HG03378 (cell line): ENCODE measurements around the gene UBE2QL1.

Experiments
- ATAC-seq: cut with Tn5 transposase; IDR thresholded peaks from one replicate; pipeline ENCODE4 v1.9.1; 2021; ENCODE audit warnings: mild to moderate bottlenecking, moderate library complexity; ENCODE audit not compliant: unreplicated experiment

Gene UBE2QL1

GRCh38 chr5:6473284-6473683 lies 24.6 kb downstream of the UBE2QL1 start:
- no peak for ATAC-seq

GRCh38 chr5:6475626-6476312 lies 27.1 kb downstream of the UBE2QL1 start:
- no peak for ATAC-seq

- ATAC-seq: no peak
These were observed 27.6 kb downstream of the UBE2QL1 start for GRCh38 chr5:6476313-6476661.

GRCh38 chr5:6478793-6479192 lies 30.1 kb downstream of the UBE2QL1 start:
- no peak for ATAC-seq

GRCh38 chr5:6480133-6481051 lies 31.7 kb downstream of the UBE2QL1 start:
- peak; percentile 49 for ATAC-seq

GRCh38 chr5:6482735-6483134 lies 34.1 kb downstream of the UBE2QL1 start:
- no peak for ATAC-seq

- ATAC-seq: peak; percentile 91
These were observed 35.3 kb downstream of the UBE2QL1 start for GRCh38 chr5:6483880-6484382.

GRCh38 chr5:6484446-6484845 lies 35.8 kb downstream of the UBE2QL1 start:
- ATAC-seq: no peak

GRCh38 chr5:6484899-6485298 lies 36.2 kb downstream of the UBE2QL1 start:
- no peak for ATAC-seq

GRCh38 chr5:6485441-6485840 lies 36.8 kb downstream of the UBE2QL1 start:
- ATAC-seq: no peak

GRCh38 chr5:6486074-6486473 lies 37.4 kb downstream of the UBE2QL1 start:
- no peak for ATAC-seq

- ATAC-seq: no peak
These were observed 38.4 kb downstream of the UBE2QL1 start for GRCh38 chr5:6487081-6487480.

- no peak for ATAC-seq
These were observed 39.4 kb downstream of the UBE2QL1 start for GRCh38 chr5:6488021-6488420.

- ATAC-seq: no peak
These were observed 41.1 kb downstream of the UBE2QL1 start for GRCh38 chr5:6489643-6490185.

GRCh38 chr5:6490246-6490645 lies 41.6 kb downstream of the UBE2QL1 start:
- no peak for ATAC-seq

GRCh38 chr5:6490693-6491092 lies 42.0 kb downstream of the UBE2QL1 start:
- no peak for ATAC-seq

- no peak for ATAC-seq
These were observed 42.7 kb downstream of the UBE2QL1 start for GRCh38 chr5:6491196-6491918.

- ATAC-seq: no peak
These were observed 43.2 kb downstream of the UBE2QL1 start for GRCh38 chr5:6491919-6492290.

- ATAC-seq: peak; percentile 38
These were observed 44.3 kb downstream of the UBE2QL1 start for GRCh38 chr5:6492934-6493333.

- ATAC-seq: peak; percentile 34
These were observed 45.2 kb downstream of the UBE2QL1 start for GRCh38 chr5:6493681-6494454.
